Measurements from ENCODE around the gene MAN2C1.
A peak's percentile ranks its signal among the peaks of the same experiment; 100 is the strongest.

MAN2C1 gene

DNA sequence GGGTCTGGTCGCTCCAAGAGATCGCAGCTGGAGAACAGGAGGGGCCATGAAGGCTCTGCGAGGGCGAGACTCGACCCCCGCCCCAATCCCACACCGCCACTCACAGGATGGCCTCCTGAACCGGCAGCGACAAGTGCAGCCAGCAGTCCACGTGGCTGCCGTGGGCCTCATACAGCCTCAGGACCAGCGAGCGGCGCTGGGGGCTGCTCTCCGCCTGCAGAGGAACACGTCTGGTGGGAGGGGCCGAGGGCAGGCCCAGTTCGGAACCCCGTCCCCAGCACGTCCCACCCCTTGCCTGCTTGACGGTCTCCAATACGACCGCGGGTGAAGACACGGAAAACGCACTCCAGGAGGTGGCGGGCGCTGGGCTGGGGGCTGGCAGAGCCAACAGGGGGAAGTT is 12.4 kb downstream of the MAN2C1 start:
- TF ChIP-seq TAF1 (IDR thresholded peaks at IDR 0.05; ENCODE audit: borderline replicate concordance, insufficient read depth, low read length), result no peak
- no peak for TF ChIP-seq SIN3A (IDR thresholded peaks at IDR 0.05; ENCODE audit: borderline replicate concordance, insufficient read depth, low read length)
- TF ChIP-seq POLR2AphosphoS5 (IDR thresholded peaks at IDR 0.05; ENCODE audit: low read depth, low read length), result no peak
- TF ChIP-seq, protein P1, sequence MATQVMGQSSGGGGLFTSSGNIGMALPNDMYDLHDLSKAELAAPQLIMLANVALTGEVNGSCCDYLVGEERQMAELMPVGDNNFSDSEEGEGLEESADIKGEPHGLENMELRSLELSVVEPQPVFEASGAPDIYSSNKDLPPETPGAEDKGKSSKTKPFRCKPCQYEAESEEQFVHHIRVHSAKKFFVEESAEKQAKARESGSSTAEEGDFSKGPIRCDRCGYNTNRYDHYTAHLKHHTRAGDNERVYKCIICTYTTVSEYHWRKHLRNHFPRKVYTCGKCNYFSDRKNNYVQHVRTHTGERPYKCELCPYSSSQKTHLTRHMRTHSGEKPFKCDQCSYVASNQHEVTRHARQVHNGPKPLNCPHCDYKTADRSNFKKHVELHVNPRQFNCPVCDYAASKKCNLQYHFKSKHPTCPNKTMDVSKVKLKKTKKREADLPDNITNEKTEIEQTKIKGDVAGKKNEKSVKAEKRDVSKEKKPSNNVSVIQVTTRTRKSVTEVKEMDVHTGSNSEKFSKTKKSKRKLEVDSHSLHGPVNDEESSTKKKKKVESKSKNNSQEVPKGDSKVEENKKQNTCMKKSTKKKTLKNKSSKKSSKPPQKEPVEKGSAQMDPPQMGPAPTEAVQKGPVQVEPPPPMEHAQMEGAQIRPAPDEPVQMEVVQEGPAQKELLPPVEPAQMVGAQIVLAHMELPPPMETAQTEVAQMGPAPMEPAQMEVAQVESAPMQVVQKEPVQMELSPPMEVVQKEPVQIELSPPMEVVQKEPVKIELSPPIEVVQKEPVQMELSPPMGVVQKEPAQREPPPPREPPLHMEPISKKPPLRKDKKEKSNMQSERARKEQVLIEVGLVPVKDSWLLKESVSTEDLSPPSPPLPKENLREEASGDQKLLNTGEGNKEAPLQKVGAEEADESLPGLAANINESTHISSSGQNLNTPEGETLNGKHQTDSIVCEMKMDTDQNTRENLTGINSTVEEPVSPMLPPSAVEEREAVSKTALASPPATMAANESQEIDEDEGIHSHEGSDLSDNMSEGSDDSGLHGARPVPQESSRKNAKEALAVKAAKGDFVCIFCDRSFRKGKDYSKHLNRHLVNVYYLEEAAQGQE (IDR thresholded peaks at IDR 0.05; ENCODE audit: insufficient read depth in 1 of 2, low read depth in 2 of 2, low read length in 2 of 2), result no peak
- TF ChIP-seq FOXP2 (optimal IDR thresholded peaks at IDR 0.05; ENCODE audit: borderline replicate concordance, extremely low read depth, extremely low read length, insufficient read depth), result no peak

- TF ChIP-seq, protein P1 (IDR thresholded peaks at IDR 0.05; ENCODE audit: insufficient read depth in 1 of 2, low read depth in 2 of 2, low read length in 2 of 2), result no peak
- no peak for TF ChIP-seq SIN3A (IDR thresholded peaks at IDR 0.05; ENCODE audit: borderline replicate concordance, insufficient read depth, low read length)
- no peak for TF ChIP-seq TAF1 (IDR thresholded peaks at IDR 0.05; ENCODE audit: borderline replicate concordance, insufficient read depth, low read length)
- no peak for TF ChIP-seq FOXP2 (optimal IDR thresholded peaks at IDR 0.05; ENCODE audit: borderline replicate concordance, extremely low read depth, extremely low read length, insufficient read depth)
- no peak for TF ChIP-seq POLR2AphosphoS5 (IDR thresholded peaks at IDR 0.05; ENCODE audit: low read depth, low read length)
These were observed 13.0 kb downstream of the MAN2C1 start for GRCh38 chr15:75355369-75355768.

DNA sequence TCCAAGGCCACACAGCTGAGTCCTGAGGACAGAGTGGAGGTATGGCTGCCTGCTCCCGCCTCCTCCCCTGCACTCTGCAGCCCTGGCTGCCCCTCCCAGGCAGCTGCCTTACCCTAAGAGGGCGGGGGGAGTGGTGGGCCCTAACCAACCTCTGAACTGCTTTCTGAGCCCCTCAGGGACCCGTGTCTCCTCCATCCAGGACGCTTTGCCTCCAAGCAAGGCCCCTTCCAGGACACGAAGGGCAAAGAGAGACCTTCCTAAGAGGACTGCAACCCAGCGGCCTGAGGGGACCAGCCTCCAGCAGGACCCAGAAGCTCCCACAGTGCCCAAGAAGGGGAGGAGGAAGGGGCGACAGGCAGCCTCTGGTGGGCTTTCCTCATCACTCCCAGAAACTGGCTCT is 14.0 kb downstream of the MAN2C1 start:
- TF ChIP-seq, protein P1 (IDR thresholded peaks at IDR 0.05; ENCODE audit: insufficient read depth in 1 of 2, low read depth in 2 of 2, low read length in 2 of 2), result no peak
- TF ChIP-seq SIN3A (IDR thresholded peaks at IDR 0.05; ENCODE audit: borderline replicate concordance, insufficient read depth, low read length), result no peak
- no peak for TF ChIP-seq POLR2AphosphoS5 (IDR thresholded peaks at IDR 0.05; ENCODE audit: low read depth, low read length)
- no peak for TF ChIP-seq FOXP2 (optimal IDR thresholded peaks at IDR 0.05; ENCODE audit: borderline replicate concordance, extremely low read depth, extremely low read length, insufficient read depth)
- TF ChIP-seq TAF1 (IDR thresholded peaks at IDR 0.05; ENCODE audit: borderline replicate concordance, insufficient read depth, low read length), result no peak

- no peak for TF ChIP-seq TAF1 (IDR thresholded peaks at IDR 0.05; ENCODE audit: borderline replicate concordance, insufficient read depth, low read length)
- TF ChIP-seq POLR2AphosphoS5 (IDR thresholded peaks at IDR 0.05; ENCODE audit: low read depth, low read length), result 0 out of 2 replicates have a peak, but pooled peaks have one; percentile 10
- no peak for TF ChIP-seq FOXP2 (optimal IDR thresholded peaks at IDR 0.05; ENCODE audit: borderline replicate concordance, extremely low read depth, extremely low read length, insufficient read depth)
- TF ChIP-seq, protein P1 (IDR thresholded peaks at IDR 0.05; ENCODE audit: insufficient read depth in 1 of 2, low read depth in 2 of 2, low read length in 2 of 2), result no peak
- no peak for TF ChIP-seq SIN3A (IDR thresholded peaks at IDR 0.05; ENCODE audit: borderline replicate concordance, insufficient read depth, low read length)
These were observed 14.8 kb downstream of the MAN2C1 start for GRCh38 chr15:75353604-75354003.

Data from PFSK-1 (cell line).